HepG2 (cell line): ENCODE measurements around the gene REPS2. TPM values are rescaled to one million over a fixed set of nuclear protein-coding genes. Genes with fewer than 3 reads are reported as not detected.

Source experiments
- ATAC-seq: fragments of 200-7000 bp; cut with Tn5 transposase; 3 replicates; pipeline ENCODE4 v1.9.1; 2020; ENCODE audit warnings: mild to moderate bottlenecking, moderate library complexity
- BruUV-seq: library from RNA; stranded (reverse); fragments of 400-500 nt; replicated peaks from 2 replicates; lab custom pipeline; 2021; lab: Mats Ljungman, UMichigan
- CTCF ChIA-PET: fragments of 300-600 bp; formaldehyde crosslinking; extraction: SDS; loops from one replicate; lab custom pipeline; 2021; ENCODE audit warnings: low total read pairs, inconsistent platforms, low intra/inter-chr PET ratio; lab: Yijun Ruan, JAX
- POLR2A ChIA-PET: fragments of 350-600 bp; sonication (Branson Sonifier 250); formaldehyde crosslinking; loops from one replicate; lab custom pipeline; 2020; ENCODE audit warnings: antibody characterized with exemption, inconsistent platforms; lab: Yijun Ruan, JAX
- DNase-seq: peaks from one replicate; pipeline ENCODE4 v3.0.0-alpha.2; 2015; ENCODE audit warnings: low spot score
- FAIRE-seq: peaks from 3 replicates; lab custom pipeline; 2011; peaks lifted over from hg19 to GRCh38; lab: Jason Lieb, UNC
- H2AFZ ChIP-seq: one replicate; pipeline ENCODE4 v1.6.1; 2011; ENCODE audit warnings: low read length, inconsistent platforms
- H3K27ac ChIP-seq: fragments of 300-600 bp; 3 replicates; pipeline ENCODE4 v1.8.0; 2011; ENCODE audit warnings: mixed run types, mild to moderate bottlenecking, mixed read lengths, low read length, inconsistent platforms; ENCODE audit not compliant: insufficient read depth; ENCODE audit errors: extremely low read length
- H3K27me3 ChIP-seq, 2 experiments: fragments of 200-600 bp in 1 of 2; 2 replicates in 1 of 2; 3 replicates in 1 of 2; pipeline versions ENCODE4 v1.6.0 to v1.8.0; 2011; ENCODE audit warnings: low read length in 2 of 2, mild to moderate bottlenecking in 2 of 2, moderate library complexity in 2 of 2, inconsistent platforms in 1 of 2; ENCODE audit not compliant: insufficient read depth in 2 of 2, control insufficient read depth in 1 of 2
- H3K36me3 ChIP-seq, 2 experiments: fragments of 200-600 bp in 1 of 2; replicated peaks in 1 of 2; 2 replicates in 1 of 2; 3 replicates in 1 of 2; pipeline versions ENCODE4 v1.5.1 to v1.8.0; 2011; ENCODE audit warnings: low read length in 2 of 2, inconsistent platforms in 1 of 2; ENCODE audit not compliant: insufficient read depth in 2 of 2, control insufficient read depth in 1 of 2
- H3K4me1 ChIP-seq: 2 replicates; pipeline ENCODE4 v1.5.1; 2012; ENCODE audit warnings: low read length, inconsistent platforms; ENCODE audit not compliant: insufficient read depth
- H3K4me2 ChIP-seq: 2 replicates; pipeline ENCODE4 v1.6.0; 2011; ENCODE audit warnings: low read depth, low read length, inconsistent platforms
- H3K4me3 ChIP-seq, 3 experiments: fragments of 200-600 bp in 1 of 3; sonication (generic), shearing (Covaris generic) in 1 of 3; replicated peaks in 1 of 3; 2 replicates each; pipeline ENCODE4 v1.5.1; 2011 to 2016; ENCODE audit warnings: low read length in 3 of 3, inconsistent platforms in 2 of 3, low read depth in 2 of 3, mild to moderate bottlenecking in 2 of 3, control low read depth in 1 of 3, mixed read lengths in 1 of 3; ENCODE audit not compliant: insufficient read depth in 1 of 3
- H3K79me2 ChIP-seq: one replicate; pipeline ENCODE4 v1.6.1; 2011; ENCODE audit warnings: low read length, inconsistent platforms; ENCODE audit not compliant: insufficient read depth
- H3K9ac ChIP-seq: 2 replicates; pipeline ENCODE4 v1.6.0; 2011; ENCODE audit warnings: mild to moderate bottlenecking, low read depth, low read length, inconsistent platforms; ENCODE audit not compliant: insufficient read depth
- H3K9me3 ChIP-seq: 2 replicates; pipeline ENCODE4 v1.5.1; 2012; ENCODE audit warnings: mild to moderate bottlenecking, low read length
- H4K20me1 ChIP-seq: 2 replicates; pipeline ENCODE4 v1.6.0; 2011; ENCODE audit warnings: inconsistent platforms, mild to moderate bottlenecking, low read length, moderate library complexity; ENCODE audit not compliant: insufficient read depth
- PAF1 ChIP-seq: IDR thresholded peaks from 2 replicates; pipeline ENCODE4 v1.6.1; 2016; ENCODE audit warnings: missing genetic modification reagents, missing compliant biosample characterization
- RNF2 ChIP-seq: fragments of 450-650 bp; conservative IDR thresholded peaks from 2 replicates; pipeline ENCODE4 v1.6.1; 2016; ENCODE audit warnings: low read depth
- ZBTB42 ChIP-seq: sonication (generic); formaldehyde crosslinking; IDR thresholded peaks from 2 replicates; pipeline ENCODE4 v1.5.0; 2020; ENCODE audit warnings: mild to moderate bottlenecking, missing genetic modification reagents
- ZNF3 ChIP-seq: IDR thresholded peaks from 2 replicates; pipeline ENCODE4 v1.7.0; 2017; ENCODE audit warnings: inconsistent platforms
- ZNF30 ChIP-seq: sonication (generic); formaldehyde crosslinking; IDR thresholded peaks from 2 replicates; pipeline ENCODE4 v1.5.0; 2020; ENCODE audit warnings: mild to moderate bottlenecking, missing genetic modification reagents
- ZNF335 ChIP-seq: sonication (generic); formaldehyde crosslinking; IDR thresholded peaks from 2 replicates; pipeline ENCODE4 v1.4.0; 2020; ENCODE audit warnings: missing genetic modification reagents
- WGBS: methylation state at CpG from one replicate; pipeline ENCODE4 v1.1.6; 2017; ENCODE audit warnings: low lambda C conversion rate; 5-methylcytosine and 5-hydroxymethylcytosine counted together
- in situ Hi-C: cut with HindIII; loops from 2 replicates; pipeline ENCODE4 v1.10.0; 2017; ENCODE audit warnings: low pct_unique_long_range_greater_than_20kb; ENCODE audit not compliant: extremely low pct_ligation_motif_present
- intact Hi-C: fragments of 100-400 bp; cut with micrococcal nuclease; formaldehyde crosslinking; loops from one replicate; pipeline ENCODE4 v1.10.0; 2022; ENCODE audit not compliant: unreplicated experiment
- polyA plus RNA-seq, 8 experiments: library from polyadenylated mRNA; depleted of rRNA in 3 of 8; stranded (reverse) in 7 of 8; unstranded in 1 of 8; fragments of >200 nt; fragmentation: Illumina TruSeq in 4 of 8; extraction: Trizol in 4 of 8; gene quantifications; 2 replicates each; pipeline versions ENCODE4 v1.2.1 to v1.2.3, GENCODE V29; 2011 to 2016; ENCODE audit warnings: low read depth in 4 of 8, missing spikeins in 1 of 8, mixed read lengths in 1 of 8; ENCODE audit not compliant: insufficient read depth in 1 of 8
- total RNA-seq, 5 experiments: library from RNA; depleted of rRNA; stranded (reverse); fragments of >200 nt; fragmentation: Illumina TruSeq; extraction: Trizol; gene quantifications; 2 replicates each; pipeline ENCODE4 v1.2.3, GENCODE V29; 2016; ENCODE audit warnings: low read depth in 1 of 5
- TF ChIP-seq, protein P1 (sequence below): sonication (generic); formaldehyde crosslinking; IDR thresholded peaks from 2 replicates; pipeline ENCODE4 v1.4.0; 2020; ENCODE audit warnings: missing genetic modification reagents, borderline replicate concordance
- TF ChIP-seq, protein P2 (sequence below): sonication (generic); formaldehyde crosslinking; IDR thresholded peaks from 2 replicates; pipeline ENCODE4 v1.5.1; 2020; ENCODE audit warnings: mild to moderate bottlenecking, missing genetic modification reagents, borderline replicate concordance

Gene REPS2
- total and polyA plus RNA-seq, 2 of the 13 experiments (the other 11 are each of a cell fraction or from before 2014, with no cell fraction given): 0.05 to 0.58 TPM

DNA sequence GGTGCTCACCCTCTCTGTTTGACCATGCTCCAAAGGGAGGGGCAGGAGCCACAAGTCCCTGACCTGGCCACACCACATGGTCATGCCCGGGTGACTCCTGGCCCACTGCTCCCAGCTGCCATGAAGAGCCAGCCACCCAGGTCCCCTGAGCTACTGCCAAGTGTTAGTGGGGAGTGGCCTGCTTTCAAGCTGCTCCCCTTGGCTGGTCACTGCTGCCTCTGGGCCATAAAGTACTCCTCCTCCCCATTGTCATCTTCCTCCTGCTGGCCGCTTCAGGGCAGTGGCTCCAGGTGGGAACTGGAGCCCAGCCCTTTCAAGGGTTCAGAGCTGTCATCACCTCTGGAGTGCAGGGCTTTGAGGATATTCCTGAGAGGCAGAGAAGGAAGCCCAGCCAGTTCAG lies 49.0 kb upstream of the REPS2 start:
- CTCF ChIA-PET: no interaction called here
- TF ChIP-seq, protein P1, sequence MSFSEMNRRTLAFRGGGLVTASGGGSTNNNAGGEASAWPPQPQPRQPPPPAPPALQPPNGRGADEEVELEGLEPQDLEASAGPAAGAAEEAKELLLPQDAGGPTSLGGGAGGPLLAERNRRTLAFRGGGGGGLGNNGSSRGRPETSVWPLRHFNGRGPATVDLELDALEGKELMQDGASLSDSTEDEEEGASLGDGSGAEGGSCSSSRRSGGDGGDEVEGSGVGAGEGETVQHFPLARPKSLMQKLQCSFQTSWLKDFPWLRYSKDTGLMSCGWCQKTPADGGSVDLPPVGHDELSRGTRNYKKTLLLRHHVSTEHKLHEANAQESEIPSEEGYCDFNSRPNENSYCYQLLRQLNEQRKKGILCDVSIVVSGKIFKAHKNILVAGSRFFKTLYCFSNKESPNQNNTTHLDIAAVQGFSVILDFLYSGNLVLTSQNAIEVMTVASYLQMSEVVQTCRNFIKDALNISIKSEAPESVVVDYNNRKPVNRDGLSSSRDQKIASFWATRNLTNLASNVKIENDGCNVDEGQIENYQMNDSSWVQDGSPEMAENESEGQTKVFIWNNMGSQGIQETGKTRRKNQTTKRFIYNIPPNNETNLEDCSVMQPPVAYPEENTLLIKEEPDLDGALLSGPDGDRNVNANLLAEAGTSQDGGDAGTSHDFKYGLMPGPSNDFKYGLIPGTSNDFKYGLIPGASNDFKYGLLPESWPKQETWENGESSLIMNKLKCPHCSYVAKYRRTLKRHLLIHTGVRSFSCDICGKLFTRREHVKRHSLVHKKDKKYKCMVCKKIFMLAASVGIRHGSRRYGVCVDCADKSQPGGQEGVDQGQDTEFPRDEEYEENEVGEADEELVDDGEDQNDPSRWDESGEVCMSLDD (CRISPR knock-in tag): no peak
- TF ChIP-seq ZNF30 (CRISPR knock-in tag): no peak
- TF ChIP-seq ZNF3 (CRISPR knock-in tag): no peak
- TF ChIP-seq RNF2: no peak
- TF ChIP-seq ZBTB42 (CRISPR knock-in tag): no peak
- TF ChIP-seq, protein P2, sequence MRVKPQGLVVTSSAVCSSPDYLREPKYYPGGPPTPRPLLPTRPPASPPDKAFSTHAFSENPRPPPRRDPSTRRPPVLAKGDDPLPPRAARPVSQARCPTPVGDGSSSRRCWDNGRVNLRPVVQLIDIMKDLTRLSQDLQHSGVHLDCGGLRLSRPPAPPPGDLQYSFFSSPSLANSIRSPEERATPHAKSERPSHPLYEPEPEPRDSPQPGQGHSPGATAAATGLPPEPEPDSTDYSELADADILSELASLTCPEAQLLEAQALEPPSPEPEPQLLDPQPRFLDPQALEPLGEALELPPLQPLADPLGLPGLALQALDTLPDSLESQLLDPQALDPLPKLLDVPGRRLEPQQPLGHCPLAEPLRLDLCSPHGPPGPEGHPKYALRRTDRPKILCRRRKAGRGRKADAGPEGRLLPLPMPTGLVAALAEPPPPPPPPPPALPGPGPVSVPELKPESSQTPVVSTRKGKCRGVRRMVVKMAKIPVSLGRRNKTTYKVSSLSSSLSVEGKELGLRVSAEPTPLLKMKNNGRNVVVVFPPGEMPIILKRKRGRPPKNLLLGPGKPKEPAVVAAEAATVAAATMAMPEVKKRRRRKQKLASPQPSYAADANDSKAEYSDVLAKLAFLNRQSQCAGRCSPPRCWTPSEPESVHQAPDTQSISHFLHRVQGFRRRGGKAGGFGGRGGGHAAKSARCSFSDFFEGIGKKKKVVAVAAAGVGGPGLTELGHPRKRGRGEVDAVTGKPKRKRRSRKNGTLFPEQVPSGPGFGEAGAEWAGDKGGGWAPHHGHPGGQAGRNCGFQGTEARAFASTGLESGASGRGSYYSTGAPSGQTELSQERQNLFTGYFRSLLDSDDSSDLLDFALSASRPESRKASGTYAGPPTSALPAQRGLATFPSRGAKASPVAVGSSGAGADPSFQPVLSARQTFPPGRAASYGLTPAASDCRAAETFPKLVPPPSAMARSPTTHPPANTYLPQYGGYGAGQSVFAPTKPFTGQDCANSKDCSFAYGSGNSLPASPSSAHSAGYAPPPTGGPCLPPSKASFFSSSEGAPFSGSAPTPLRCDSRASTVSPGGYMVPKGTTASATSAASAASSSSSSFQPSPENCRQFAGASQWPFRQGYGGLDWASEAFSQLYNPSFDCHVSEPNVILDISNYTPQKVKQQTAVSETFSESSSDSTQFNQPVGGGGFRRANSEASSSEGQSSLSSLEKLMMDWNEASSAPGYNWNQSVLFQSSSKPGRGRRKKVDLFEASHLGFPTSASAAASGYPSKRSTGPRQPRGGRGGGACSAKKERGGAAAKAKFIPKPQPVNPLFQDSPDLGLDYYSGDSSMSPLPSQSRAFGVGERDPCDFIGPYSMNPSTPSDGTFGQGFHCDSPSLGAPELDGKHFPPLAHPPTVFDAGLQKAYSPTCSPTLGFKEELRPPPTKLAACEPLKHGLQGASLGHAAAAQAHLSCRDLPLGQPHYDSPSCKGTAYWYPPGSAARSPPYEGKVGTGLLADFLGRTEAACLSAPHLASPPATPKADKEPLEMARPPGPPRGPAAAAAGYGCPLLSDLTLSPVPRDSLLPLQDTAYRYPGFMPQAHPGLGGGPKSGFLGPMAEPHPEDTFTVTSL (CRISPR knock-in tag): no peak
- TF ChIP-seq ZNF335 (CRISPR knock-in tag): no peak
- no peak for TF ChIP-seq PAF1 (CRISPR knock-in tag)
- TF ChIP-seq, all 625 proteins: peak for 0
- in situ Hi-C loops: no loop called here

More for the DNA sequence above, 49.0 kb upstream of the REPS2 start:
- POLR2A ChIA-PET: no interaction called here
- Histone ChIP-seq H3K9ac (no peak overlapping the region), H2AFZ (no peak overlapping the region), H3K79me2 (no peaks in the 10 kb centered on the region), H3K4me2 (no peak overlapping the region), H3K9me3 (no peaks in the 10 kb centered on the region), H4K20me1 (no peaks in the 10 kb centered on the region), H3K27me3 (no peaks in the 10 kb centered on the region), H3K36me3 (no peaks in the 10 kb centered on the region), H3K27ac (no peak overlapping the region), H3K4me3 (no peak overlapping the region), H3K4me1 (no peaks in the 10 kb centered on the region)
- DNase-seq (no peak), FAIRE-seq (no peak), ATAC-seq (no peak)
- intact Hi-C loops: no loop called here
- WGBS: no CpG with 5 or more reads among the region's 2 CpGs
- BruUV-seq: no TSS peak
